NCI-H2107 treated with DMSO at 0.1 percent for 48 hours (cell line): Measurements from ENCODE around the gene JARID2.

Experiments
- DNase-seq: peaks from one replicate; lab custom pipeline; 2025; ENCODE audit not compliant: unreplicated experiment; lab: John Stamatoyannopoulos, UW

The JARID2 gene

DNA sequence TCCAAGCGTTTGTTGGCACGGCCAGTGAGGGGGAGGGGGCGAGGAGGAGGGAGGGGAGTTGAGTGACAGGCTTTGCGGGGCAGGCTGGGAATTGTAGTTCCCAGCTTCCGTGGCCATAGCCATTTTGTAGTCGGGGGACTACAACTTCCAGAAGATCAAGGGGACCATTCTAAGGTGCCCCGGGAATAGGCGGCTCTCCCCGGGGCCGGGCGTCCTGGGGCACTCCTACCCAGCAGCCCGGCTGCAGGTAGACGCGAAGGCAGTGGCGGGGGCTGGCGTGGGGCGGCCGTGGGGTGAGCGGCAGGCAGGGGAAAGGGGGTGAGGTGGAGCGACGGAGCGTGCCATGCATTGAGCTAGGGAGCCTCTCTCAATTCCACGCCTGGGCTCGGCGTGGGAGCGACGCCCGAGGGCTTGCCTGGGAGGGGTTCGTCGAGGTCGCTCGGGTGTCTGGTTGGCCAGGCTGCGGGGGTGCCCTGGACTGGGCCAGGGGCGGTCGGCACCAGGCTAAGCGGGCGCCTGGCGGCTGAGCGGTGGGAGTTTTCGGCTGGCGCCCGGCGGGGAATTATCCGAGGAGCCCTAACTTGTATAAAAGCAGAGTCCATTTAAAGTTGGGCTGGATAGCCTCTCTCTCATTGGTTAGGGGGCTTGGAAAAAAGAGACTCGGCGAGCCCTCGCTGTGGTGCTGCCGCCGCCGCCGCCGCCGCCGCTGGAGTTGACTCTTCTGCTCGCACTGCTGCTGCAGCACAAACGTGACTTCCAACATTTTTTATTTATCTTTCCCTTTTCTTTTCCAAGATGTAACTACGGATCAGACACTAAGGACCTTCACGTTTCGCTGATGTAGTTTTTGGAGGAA is at the start of gene JARID2:
TSS of gene JARID2 (plus strand) at position 709 of the 856 bp plus-strand sequence. CDS start 471 bp downstream, outside the sequence.
- DNase-seq: peak; percentile 74

DNA sequence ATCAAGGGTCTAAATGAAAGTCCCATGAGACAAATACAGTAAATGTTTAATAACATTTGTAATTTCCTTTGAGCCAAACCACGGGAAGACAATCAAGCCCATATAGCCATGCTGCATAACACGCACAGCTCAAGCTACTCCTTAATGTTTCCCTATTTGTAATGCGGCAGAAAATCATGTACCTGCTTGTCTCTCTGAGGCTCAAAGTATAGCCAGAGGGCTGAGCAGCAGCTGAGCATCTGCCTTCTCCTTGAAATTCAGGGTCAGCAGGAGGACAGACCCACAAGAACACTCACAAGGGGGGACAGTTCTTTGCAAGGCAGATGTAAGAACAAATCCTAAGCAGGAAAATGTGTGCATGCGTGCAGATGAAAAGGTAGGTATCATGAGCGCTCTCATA is 45.8 kb upstream of the JARID2 start:
- no peak for DNase-seq

DNA sequence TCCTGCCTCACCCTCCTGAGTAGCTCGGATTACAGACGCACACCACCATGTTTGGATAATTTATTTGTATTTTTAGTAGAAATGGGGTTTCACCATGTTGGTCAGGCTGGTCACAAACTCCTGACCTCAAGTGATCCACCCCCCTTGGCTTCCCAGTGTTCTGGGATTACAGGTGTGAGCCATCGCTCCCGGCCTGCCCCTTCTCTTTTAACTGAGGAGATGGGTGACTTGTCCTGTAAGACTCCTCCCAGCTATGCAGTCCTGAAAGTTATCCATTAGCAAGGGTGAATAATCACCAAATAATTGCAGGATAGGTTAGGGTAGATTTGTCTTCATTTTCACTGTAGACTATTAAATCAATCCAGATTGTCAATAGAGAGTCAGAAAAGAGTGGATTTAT is 40.5 kb upstream of the JARID2 start:
- DNase-seq: no peak

DNA sequence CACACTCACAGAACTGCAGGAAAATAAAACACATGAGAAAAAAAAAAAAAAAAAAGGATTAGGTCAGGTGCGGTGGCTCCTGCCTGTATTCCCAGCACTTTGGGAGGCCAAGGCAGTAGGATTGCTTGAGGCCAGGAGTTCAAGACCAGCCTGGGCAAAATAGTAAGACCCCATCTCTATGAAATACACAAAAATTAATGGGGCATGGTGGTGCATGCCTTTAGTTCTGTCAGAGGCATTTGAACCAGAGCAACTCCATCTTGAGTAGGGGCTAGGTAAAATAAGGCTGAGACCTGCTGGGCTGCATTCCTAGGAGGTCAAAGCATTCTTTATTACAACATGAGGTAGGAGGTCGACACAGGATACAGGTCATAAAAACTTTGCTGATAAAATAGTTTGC is 39.0 kb upstream of the JARID2 start:
- DNase-seq: no peak

DNA sequence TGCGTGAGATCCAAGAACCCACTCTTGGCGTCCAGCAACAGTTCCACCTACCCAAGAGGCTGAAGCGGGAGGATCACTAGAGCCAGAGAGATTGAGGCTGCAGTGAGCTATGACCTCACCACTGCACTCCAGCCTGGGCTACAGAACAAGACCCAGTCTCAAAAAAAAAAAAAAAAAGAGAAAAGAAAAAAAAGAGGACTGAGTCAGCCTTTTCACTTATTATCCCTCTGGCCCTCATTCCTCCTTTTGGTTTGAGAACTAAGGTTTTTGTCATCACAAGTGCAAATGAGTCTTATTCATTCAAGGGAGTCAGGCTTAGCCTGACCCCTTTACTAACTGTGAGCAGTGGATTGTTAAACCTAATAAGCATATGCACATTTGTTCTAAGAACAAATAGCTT is 37.9 kb upstream of the JARID2 start:
- no peak for DNase-seq

DNA sequence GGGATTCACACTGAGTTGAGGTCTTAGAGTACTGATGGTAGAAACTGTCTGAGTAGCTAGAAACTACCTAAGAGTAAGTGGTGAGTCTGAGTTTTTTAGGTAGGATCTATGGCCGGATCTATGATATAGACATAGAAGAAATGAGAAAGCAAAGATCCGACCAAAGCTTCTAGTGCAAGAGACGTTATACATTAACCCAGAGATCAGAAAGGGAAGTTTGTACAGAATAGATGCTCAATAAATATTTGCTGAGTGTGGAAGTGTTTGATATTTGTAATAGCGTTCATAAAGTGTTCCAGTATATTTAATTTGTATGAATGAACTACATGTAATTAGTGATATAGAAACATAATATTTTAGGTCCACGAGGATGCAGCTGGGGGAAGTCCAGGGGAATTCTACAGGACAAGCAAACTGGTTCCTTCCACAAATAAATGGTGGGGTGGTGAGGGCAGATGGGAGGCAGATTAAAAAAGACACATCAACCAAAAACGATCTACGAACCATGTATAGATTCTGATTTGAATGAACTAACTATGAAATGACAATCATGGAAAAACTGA is 31.9 kb upstream of the JARID2 start:
- DNase-seq: no peak

DNA sequence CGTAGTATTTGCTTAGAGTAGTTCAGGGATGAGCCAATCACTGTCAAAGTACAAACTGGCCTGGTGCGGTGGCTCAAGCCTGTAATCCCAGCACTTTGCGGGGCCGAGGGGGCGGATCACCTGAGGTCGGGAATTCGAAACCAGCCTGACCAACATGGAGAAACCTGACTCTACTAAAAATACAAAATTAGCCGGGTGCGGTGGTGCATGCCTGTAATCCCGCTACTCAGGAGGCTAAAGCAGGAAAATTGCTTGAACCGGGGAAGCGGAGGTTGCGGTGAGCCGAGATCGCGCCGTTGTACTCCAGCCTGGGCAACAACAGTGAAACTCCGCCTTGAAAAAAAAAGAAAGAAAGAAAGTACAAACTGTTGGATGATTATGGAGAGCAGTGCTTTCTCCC is 27.5 kb upstream of the JARID2 start:
- no peak for DNase-seq

DNA sequence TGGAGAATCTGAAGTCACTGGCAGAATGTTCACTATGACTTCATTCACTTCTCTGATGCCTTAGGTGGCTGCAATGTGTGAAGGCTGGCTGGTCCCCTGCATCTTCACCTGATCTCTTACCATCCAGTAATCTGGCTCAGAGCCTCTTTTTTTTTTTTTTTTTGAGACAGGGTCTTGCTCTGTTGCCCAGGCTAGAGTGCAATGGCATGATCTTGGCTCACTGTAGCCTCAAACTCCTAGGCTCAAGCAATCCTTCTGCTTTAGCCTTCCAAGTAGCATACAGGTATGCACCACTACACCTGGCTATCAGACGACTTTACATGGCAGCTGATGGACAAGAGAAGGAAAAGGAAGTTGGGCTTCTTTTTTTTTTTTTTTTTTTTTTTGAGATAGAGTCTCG is 25.8 kb upstream of the JARID2 start:
- no peak for DNase-seq

DNA sequence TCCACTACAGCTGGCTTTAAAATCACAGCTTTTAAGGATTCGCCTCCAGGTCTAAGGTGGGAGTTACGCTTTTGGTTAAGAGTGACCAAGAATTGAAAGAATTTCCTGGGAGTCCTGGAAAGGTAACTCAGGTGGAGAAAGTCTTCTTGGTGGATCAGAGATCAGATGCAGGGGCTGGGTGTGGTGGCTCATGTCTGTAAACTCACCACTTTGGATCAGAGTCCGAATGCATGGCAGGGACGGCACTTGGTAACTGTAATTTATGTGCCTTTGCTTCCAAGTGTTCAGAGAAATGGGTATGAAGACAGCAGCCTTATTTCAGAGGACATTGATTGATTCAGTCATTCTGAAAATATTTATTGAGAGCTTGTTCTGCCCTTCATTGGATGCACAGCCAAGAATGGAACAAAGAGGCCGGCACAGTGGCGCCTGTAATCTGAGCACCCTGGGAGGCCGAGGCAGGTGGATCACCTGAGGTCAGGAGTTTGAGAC is 18.0 kb upstream of the JARID2 start:
- no peak for DNase-seq

DNA sequence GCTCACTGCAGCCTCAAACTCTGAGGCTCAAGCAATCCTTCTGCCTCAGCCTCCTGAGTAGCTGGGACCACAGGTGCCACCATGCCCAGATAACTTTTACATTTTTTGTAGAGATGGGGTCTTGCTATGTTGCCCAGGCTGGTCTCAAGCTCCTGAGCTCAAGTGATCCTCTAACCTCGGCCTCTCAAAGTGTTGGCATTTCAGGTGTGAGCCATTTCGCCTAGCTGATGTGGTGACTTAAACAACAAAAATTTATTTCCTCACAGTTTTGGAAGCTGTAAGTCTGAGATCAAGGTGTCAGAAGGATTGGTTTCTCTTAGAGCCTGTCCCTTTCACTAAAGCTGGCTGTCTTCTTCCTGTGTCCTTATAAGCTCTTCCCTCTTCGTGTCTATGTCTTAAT is 15.0 kb upstream of the JARID2 start:
- DNase-seq: no peak

DNA sequence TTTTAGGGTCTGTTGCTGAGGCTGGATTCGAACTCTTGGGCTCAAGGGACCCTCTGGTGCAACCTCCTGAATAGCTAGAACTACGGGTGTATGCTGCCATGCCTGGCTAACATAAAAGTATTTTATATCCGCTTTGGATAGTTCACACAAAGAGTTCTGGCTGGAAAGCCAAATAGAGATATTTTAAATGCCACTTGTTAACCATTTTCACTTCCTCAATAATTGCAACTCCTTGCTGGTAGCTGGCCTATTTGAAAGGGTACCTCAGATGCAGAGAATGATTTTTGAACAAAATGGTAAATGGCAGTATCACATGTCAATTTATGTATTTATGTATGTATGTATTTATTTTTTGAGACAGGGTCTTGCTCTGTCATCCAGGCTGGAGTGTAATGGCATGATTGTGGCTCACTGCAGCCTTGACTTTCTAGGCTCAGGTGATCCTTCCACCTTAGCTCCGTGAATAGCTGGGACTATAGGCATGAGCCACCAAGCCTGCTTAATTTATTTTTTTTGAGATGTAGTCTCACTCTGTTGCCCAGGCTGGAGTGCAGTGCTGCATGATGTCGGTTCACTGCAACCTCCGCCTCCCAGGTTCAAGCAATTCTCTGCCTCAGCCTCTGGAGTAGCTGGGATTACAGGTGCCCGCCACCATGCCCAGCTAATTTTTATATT is 12.9 kb upstream of the JARID2 start:
- no peak for DNase-seq

DNA sequence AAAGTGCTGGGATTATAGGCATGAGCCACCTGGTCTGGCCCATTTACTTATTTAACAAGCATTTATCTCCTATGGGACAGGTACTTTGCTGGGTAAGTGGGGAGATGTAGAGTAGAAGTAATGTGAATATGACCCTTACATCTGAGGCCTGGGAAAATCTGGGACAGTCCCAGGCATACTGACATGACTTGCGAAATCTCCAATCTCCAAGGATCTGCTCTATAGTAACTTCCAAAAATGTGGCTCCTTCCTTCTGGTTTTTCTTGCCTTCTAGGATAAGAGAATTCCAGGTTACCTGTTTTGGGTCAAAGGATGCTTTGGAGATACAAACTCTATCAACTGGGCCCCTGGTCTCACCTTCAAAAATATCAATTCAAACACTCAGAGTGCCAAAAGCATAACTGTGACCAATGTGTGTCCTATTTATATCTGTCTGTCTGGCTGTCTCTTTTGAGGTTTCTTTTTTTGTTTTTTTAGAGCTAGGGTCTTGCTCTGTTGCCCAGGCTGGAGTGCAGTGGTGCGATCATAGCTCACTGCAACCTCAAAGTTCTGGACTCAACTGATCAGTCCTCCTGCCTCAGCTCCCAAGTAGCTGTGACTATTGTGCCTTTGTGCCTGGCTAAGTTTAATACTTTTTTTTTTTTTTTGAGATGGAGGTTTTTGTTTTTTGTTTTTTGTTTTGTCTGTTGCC is 11.7 kb upstream of the JARID2 start:
- no peak for DNase-seq

DNA sequence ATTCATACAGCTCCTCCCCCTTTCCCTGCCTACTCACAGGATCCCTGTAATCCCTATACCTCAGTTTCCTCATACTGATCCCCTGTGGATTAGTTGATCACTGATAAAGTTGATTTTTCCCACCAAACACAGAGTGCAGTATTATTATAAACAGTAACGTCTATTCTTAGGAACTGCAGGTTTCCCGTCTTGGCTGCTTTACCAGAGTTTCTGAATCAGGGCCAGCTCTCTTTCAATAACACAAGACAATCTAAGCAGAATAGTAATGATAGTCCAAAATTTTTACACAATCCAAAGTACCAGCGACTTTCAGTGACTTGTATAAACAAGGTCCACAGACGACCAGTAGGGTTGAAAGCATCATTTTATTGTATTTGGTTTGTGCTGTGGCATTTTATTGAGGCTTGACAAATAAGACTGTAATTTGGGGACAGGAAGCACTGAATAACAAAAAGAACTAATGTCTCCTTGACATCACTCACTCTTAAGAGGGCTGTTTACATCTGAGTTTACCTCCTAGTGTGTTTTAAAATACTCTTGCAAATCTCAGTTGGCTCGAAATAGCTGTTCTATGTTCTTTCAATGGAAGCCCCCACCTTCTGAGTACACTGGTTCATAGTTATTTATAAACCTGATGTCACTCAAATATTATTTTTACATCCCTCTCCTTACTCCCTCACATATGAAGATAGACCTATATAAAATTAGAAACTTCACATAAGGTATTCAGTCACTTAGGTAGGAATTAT is 6.1 kb upstream of the JARID2 start:
- no peak for DNase-seq

DNA sequence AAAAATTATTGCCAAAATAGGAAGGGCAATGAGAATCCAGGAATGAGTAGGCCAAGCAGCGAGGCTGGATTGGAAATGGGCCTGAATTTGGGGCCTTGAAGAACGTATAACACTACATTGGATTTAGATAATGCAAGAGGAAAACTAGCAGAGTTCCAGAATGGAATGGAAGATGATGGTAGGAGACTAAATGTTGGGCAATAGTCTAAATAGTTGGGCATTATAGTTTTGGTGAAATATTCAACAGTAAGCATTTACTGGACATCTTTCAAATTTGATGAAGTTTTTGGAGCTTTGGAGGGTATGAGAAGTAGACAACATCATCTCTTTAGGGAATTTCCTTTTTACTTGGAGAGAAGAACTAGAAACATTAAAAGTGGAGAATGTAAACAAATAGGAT is 3.4 kb upstream of the JARID2 start:
- DNase-seq: no peak

DNA sequence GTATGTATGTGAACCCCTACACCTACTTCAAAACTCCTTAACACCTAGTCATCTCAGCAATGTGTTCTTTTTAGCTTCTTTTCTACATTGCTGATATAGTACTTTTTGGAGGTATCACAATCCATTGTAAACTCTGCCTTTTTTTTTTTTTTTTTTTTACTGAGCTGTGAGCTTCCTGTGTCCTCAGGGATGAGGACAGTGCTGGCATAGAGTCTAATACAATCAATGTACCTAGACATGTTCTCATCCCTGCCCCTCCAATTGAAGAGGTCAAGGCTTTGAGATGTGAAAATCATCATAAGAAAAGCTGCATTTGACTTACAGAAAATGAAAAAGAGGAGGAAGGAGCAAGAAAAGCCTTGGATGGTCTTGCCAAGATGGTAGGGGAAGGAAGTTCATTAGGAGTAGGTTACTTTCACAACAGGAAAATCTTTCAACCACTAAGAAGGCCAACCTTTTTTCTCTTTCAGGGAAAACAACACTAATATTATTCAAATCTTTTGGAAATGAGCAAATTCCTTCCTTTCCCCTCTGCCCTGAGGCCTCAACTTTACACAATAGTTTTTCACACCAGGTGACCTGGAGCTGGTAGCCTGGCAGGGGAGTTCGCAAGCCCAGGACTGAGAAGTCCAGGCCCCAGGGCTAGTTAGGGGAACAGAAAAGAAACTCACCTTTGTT is 2.8 kb upstream of the JARID2 start:
- DNase-seq: no peak

DNA sequence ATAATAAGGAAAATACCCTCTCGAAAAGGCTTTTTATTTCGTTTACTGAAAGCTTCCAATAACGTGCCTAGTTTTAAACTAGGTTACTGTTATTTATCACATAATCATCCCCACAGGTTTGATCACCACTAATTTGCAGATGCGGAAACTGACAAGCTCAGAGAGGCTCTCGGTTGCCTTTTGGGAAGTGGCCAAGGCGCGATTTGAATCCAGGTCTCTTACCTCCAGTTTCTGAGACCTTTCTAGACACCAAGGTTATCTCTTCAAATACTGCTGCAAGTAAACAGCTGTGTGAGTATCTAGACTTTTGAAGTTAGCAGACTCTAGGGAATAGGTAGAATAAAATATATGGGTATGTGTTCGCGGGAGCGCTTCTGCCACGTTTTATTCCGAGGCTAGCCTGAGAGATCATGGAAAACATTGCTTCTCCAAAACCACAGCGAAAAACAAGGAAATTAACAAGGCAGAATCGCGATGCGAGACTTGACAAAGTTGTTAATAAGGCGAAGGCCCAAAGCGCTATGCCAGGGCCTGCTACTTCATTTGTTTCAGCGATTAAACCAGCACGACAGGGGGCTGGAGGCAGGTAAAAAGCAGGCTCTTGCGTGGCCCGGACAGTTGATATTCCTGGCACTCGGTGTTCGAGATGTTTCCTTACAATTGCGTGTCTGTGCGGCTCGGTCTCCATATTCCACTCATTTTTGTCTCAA is 1.8 kb upstream of the JARID2 start:
- no peak for DNase-seq

DNA sequence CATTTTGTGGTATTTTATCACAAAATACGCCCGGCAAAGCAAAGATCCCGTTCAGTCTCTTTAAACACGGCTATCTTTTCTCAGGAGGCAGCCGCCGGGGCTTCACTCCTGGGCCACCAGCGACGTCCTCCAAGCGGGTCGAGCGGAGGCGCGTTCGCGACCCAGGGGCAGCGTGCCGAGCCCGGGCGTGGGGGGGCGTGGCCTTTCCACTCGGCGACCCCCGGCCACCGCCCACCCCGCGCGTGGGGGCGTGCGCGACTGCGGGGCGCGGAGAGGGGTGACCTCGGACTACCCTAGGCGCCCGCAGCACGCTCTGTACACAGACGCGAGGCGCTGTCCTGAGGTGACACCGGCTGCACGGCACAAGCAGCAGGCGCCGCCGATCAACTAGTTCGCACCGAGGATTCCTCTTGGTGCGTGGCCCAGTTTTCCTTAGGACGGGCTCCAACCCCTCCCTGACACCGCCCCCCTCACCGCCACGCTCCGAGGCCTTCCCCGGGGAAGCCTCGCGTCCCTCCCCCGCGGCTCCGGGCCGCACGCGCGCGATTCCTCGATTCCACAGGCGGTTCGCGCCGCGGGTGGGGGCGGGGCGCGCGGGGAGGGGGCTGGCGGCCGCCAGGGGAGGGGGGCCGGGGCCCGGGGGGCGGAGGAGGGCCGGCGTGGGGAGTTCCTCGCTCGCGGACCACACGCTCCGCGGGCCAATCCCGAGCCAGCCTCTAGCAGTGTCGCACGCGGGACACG is 1.1 kb upstream of the JARID2 start:
- DNase-seq: no peak

DNA sequence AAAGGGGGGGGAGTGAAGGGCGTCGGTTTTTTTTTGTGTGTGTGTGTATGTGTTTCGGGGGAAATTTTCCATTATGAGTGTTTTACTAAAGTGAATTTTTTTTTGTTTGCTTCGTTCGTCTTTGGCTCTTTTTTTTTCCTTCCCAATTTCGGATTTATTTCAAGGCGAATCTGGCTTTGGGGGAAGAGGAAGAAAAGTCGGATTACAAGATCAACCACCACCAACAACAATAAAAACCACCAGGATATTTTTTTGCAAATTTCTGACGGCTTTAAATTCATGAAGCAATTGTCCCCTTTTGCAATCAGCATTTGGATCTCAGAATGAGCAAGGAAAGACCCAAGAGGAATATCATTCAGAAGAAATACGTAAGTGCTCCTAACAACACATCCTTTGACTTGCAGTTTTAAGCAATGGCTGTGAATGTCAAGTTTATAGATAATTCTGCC is 372 bp downstream of the JARID2 start:
- no peak for DNase-seq
